ENCODE data around the gene BMPER. TPM values are rescaled to one million over a fixed set of nuclear protein-coding genes. Genes with fewer than 3 reads are reported as not detected.
"Not testable (repeated sequence)": the region's sequence is repeated elsewhere in the genome, so short reads cannot be mapped to it uniquely, and the experiment has no call there.

Gene BMPER
- total RNA-seq, 2 donors from 2014 or later = 0.31 TPM; not detected in 1

- Mint-ChIP-seq H3K4me1 (ENCODE audit: low read depth in 2 of 2) (no peaks in the 10 kb centered on the region), H3K27me3 (no peaks in the 10 kb centered on the region), H3K36me3 (no peaks in the 10 kb centered on the region), H3K9me3 (no peaks in the 10 kb centered on the region), H3K27ac (no peak overlapping the region), H3K4me3 (no peak overlapping the region)
- ATAC-seq (no peak), DNase-seq (ENCODE audit: low spot score) (no peak)
Measured at GRCh38 chr7:34162677-34163076, 257.3 kb downstream of the BMPER start.

DNA sequence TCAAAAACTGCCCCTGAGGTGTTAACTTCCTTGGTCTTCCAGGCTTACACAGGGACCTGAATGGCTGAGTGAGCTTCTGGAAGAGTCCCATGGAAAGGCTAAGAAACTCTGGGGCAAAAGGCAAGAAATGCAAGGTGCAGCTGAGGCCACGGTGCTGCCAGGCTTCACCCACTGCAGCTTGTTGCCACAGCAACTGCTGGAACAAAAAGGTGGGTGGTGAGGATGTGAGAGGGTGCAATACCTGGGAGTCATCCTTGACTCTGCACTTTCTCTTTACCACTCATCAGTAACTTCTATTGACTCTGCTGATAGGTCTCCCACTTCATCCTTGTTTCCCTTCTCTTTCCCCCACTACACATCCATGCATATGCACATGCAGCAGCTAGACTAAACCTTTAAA is 258.6 kb downstream of the BMPER start:
- Mint-ChIP-seq H3K9me3 (no peaks in the 10 kb centered on the region), H3K4me3 (no peak overlapping the region), H3K4me1 (ENCODE audit: low read depth in 2 of 2) (no peaks in the 10 kb centered on the region), H3K27ac (no peak overlapping the region), H3K36me3 (no peaks in the 10 kb centered on the region), H3K27me3 (no peaks in the 10 kb centered on the region)
- DNase-seq (ENCODE audit: low spot score) (no peak), ATAC-seq (no peak)

DNA sequence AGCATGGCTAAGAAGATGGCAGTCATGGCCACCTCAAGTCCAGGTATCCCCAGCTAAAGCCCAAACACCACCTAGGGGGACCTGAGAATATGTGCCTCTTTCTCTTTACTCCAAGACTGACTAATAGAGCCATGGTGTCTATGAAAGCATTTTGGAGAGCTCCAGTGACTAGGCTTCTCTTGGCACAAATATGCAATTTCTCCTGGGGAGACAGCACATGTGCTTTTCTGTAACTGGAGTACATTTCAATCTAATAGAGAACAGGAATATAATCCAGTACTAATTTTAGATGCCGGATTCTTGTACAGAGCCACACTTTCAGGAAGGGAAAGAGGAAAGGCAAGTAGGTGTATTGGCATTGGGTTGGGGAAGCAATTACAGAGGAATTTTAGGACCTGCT is 260.1 kb downstream of the BMPER start:
- Mint-ChIP-seq H3K36me3 (no peaks in the 10 kb centered on the region), H3K27me3 (no peaks in the 10 kb centered on the region), H3K4me3 (no peak overlapping the region), H3K9me3 (no peaks in the 10 kb centered on the region), H3K4me1 (ENCODE audit: low read depth in 2 of 2) (no peaks in the 10 kb centered on the region), H3K27ac (no peak overlapping the region)
- DNase-seq (ENCODE audit: low spot score) (no peak), ATAC-seq (no peak)

DNA sequence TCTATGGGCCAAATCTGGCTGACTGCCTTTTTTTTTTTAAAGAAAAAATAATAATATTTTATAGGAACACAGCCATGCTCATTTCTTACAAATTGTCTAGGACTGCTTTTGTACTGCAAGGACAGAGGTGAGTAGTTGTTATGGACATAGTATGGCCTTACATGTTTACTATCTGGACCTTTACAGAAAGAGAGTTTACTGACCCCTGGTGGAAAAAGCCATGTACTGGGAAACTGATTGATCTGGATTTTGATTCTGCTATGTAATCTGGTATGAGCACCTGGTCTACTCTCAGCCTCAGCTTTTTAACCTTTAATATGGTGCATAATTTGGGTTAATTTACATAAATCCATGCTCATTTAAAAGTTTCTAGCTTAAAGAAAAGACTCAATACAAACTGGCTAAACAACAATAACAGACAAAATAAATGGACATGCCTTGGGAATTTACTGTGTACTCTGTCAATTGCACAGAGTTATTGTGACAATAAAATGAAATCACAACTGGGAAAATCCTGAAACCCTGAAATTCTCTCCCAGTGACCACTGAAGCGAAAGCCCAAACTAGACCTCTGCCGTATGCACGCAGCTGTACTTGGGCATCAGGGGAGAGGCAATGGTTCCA is 260.7 kb downstream of the BMPER start:
- ATAC-seq (no peak), DNase-seq (ENCODE audit: low spot score) (no peak)
- Mint-ChIP-seq H3K27ac (no peak overlapping the region), H3K4me3 (no peak overlapping the region), H3K36me3 (no peaks in the 10 kb centered on the region), H3K9me3 (no peaks in the 10 kb centered on the region), H3K27me3 (no peaks in the 10 kb centered on the region), H3K4me1 (ENCODE audit: low read depth in 2 of 2) (no peaks in the 10 kb centered on the region)

GRCh38 chr7:34168013-34168412 is 262.7 kb downstream of the BMPER start:
- Mint-ChIP-seq H3K4me3 (no peak overlapping the region), H3K4me1 (ENCODE audit: low read depth in 2 of 2) (no peaks in the 10 kb centered on the region), H3K9me3 (no peaks in the 10 kb centered on the region)

DNA sequence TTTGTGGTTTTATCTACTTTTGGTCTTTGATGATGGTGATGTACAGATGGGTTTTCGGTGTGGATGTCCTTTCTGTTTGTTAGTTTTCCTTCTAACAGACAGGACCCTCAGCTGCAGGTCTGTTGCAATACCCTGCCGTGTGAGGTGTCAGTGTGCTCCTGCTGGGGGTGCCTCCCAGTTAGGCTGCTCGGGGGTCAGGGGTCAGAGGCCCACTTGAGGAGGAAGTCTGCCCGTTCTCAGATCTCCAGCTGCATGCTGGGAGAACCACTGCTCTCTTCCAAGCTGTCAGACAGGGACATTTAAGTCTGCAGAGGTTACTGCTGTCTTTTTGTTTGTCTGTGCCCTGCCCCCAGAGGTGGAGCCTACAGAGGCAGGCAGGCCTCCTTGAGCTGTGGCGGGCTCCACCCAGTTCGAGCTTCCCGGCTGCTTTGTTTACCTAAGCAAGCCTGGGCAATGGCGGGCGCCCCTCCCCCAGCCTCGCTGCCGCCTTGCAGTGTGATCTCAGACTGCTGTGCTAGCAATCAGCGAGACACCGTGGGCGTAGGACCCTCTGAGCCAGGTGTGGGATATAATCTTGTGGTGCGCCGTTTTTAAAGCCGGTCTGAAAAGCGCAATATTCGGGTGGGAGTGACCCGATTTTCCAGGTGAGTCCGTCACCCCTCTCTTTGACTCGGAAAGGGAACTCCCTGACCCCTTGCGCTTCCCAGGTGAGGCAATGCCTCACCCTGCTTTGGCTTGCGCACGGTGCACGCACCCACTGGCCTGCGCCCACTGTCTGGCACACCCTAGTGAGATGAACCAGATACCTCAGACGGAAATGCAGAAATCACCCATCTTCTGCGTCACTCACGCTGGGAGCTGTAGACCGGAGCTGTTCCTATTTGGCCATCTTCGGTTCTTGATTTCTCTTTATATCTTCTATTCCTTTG is 269.6 kb downstream of the BMPER start:
- DNase-seq (ENCODE audit: low spot score); ATAC-seq; H3K36me3 Mint-ChIP-seq; H3K4me1 Mint-ChIP-seq (ENCODE audit: low read depth in 2 of 2); H3K9me3 Mint-ChIP-seq; H3K4me3 Mint-ChIP-seq; H3K27ac Mint-ChIP-seq; H3K27me3 Mint-ChIP-seq: not testable (repeated sequence)

More at GRCh38 chr7:34168013-34168412, 262.7 kb downstream of the BMPER start:
- Mint-ChIP-seq H3K27ac (no peak overlapping the region), H3K36me3 (no peaks in the 10 kb centered on the region), H3K27me3 (no peaks in the 10 kb centered on the region)
- ATAC-seq (no peak), DNase-seq (ENCODE audit: low spot score) (no peak)

GRCh38 chr7:34175837-34176236 is 270.5 kb downstream of the BMPER start:
- DNase-seq (ENCODE audit: low spot score) = no peak
- no peak for ATAC-seq
- Mint-ChIP-seq H3K36me3 (no peaks in the 10 kb centered on the region), H3K27me3 (no peaks in the 10 kb centered on the region), H3K4me1 (ENCODE audit: low read depth in 2 of 2) (no peaks in the 10 kb centered on the region), H3K4me3 (no peak overlapping the region), H3K9me3 (no peaks in the 10 kb centered on the region), H3K27ac (no peak overlapping the region)

DNA sequence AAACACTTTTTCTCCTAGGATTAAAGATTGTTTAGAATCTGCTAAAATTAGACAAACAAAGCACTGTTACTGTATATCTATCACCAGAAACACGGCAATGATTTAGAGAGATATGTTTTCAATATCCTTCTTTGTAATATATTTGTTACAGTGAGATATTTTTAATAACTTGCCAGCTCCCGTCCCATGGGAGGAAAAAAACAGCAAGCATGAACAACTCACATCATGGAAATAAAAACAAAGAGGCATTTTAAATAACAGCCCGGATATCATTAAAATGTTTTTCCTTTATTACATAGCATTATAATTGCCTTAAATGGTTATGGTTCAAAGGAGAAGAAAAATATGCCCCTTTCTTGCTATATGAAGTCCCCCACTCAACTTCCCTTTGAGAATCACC is 272.1 kb downstream of the BMPER start:
- no peak for ATAC-seq
- no peak overlapping the region for H3K4me3 Mint-ChIP-seq
- no peak for DNase-seq (ENCODE audit: low spot score)

DNA sequence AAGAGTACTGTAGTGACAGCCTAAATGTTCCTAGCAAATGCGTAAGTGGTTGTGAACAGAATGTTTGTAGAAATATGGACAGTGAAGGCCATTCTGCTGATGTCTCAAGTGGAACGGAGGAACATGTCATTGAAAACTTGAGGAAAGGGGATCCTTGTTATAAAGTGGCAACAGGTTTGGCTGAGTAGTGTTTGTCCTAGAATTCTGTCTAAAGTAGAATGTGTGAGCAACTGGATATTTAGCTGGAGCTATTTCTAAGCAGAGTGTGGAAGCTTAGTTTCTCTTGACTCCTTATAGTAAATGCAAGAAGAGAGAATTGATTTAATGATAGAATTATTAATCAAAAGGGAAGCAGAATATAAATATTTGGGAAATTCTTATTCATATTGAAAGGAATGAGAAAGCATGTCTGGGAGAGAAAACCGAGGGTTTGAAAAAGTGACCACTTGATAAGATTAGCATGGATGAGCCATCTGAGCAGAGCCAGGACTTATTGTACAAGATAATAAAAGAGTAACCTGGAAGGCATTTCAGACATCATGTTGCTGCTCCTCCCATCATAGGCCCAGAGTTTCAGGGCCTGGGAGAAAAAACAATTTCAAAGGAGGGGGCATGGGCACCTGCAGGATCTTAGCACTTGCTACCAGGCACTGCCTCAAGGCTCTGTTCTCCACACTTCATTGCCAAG is 276.1 kb downstream of the BMPER start:
- H3K4me1 Mint-ChIP-seq (ENCODE audit: low read depth in 2 of 2) = no peaks in the 10 kb centered on the region
- DNase-seq (ENCODE audit: low spot score) (no peak), ATAC-seq (no peak)
- H3K27me3 Mint-ChIP-seq = no peaks in the 10 kb centered on the region
- no peak overlapping the region for H3K27ac Mint-ChIP-seq
- peaks cover 6% of the 10 kb centered on the region for H3K9me3 Mint-ChIP-seq
- no peaks in the 10 kb centered on the region for H3K36me3 Mint-ChIP-seq
- H3K4me3 Mint-ChIP-seq = no peak overlapping the region

More for the DNA sequence above, 272.1 kb downstream of the BMPER start:
- no peak overlapping the region for H3K27ac Mint-ChIP-seq
- H3K4me1 Mint-ChIP-seq (ENCODE audit: low read depth in 2 of 2) = no peaks in the 10 kb centered on the region
- H3K36me3 Mint-ChIP-seq = no peaks in the 10 kb centered on the region
- H3K9me3 Mint-ChIP-seq = peaks cover 6% of the 10 kb centered on the region
- H3K27me3 Mint-ChIP-seq = no peaks in the 10 kb centered on the region

DNA sequence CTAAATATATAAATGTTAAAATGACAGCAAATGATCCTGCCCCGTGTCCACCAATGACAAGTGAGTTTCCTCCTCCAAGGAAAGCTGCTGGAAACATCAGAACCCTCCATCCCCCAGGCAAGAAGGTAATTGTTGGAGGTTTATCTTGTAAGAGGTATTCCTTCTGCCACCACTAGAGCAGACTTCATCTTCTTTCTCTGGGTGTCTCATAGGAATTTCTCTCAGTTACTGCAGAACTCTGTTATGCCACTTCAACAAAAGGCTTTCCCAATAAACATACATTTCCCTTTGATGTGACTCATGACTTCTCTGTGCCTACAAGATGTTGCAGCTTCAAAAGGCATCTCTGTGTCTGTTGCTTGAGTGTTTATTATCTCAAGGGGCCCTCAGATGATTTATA is 279.1 kb downstream of the BMPER start:
- Mint-ChIP-seq H3K9me3 (peaks cover 6% of the 10 kb centered on the region), H3K36me3 (no peaks in the 10 kb centered on the region), H3K4me1 (ENCODE audit: low read depth in 2 of 2) (no peaks in the 10 kb centered on the region), H3K27me3 (no peaks in the 10 kb centered on the region), H3K4me3 (no peak overlapping the region), H3K27ac (no peak overlapping the region)
- DNase-seq (ENCODE audit: low spot score) (no peak), ATAC-seq (no peak)

GRCh38 chr7:34187798-34188307 is 282.5 kb downstream of the BMPER start:
- Mint-ChIP-seq H3K9me3 (peaks cover 3% of the 10 kb centered on the region), H3K4me3 (no peak overlapping the region), H3K36me3 (no peaks in the 10 kb centered on the region), H3K4me1 (ENCODE audit: low read depth in 2 of 2) (no peaks in the 10 kb centered on the region), H3K27me3 (no peaks in the 10 kb centered on the region), H3K27ac (no peak overlapping the region)
- no peak for DNase-seq (ENCODE audit: low spot score)
- ATAC-seq = no peak

DNA sequence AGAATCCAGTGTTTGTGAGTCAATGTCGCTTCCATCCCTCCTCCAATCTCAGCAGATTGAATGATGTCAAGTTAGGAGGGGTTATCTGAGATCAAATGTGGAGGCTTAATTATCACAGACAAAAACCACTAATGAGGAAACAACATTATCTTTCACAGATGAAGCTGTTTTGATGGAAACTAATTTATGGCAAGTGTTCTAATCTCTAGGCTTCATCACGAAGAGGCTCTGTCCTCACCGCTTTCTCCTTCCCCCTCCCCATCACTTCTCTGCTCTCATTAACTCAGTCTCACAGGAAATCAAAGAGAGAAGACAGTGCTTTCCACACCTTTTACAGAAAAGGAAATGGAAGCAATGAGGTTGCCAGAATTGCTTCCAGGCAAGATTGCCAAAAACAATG is 283.7 kb downstream of the BMPER start:
- H3K4me3 Mint-ChIP-seq = no peak overlapping the region
- no peak for ATAC-seq
- H3K36me3 Mint-ChIP-seq = no peaks in the 10 kb centered on the region
- no peak for DNase-seq (ENCODE audit: low spot score)
- H3K27ac Mint-ChIP-seq = no peak overlapping the region
- H3K9me3 Mint-ChIP-seq = peaks cover 3% of the 10 kb centered on the region
- no peaks in the 10 kb centered on the region for H3K27me3 Mint-ChIP-seq
- H3K4me1 Mint-ChIP-seq (ENCODE audit: low read depth in 2 of 2) = no peaks in the 10 kb centered on the region

- no peak overlapping the region for H3K27ac Mint-ChIP-seq
- H3K27me3 Mint-ChIP-seq = no peaks in the 10 kb centered on the region
- DNase-seq (ENCODE audit: low spot score) (no peak), ATAC-seq (peak in 1 of 2 donors; percentile 52)
- H3K4me3 Mint-ChIP-seq = no peak overlapping the region
- H3K9me3 Mint-ChIP-seq = peaks cover 3% of the 10 kb centered on the region
- H3K36me3 Mint-ChIP-seq = no peaks in the 10 kb centered on the region
- H3K4me1 Mint-ChIP-seq (ENCODE audit: low read depth in 2 of 2) = no peaks in the 10 kb centered on the region
Measured at GRCh38 chr7:34190299-34190698, 285.0 kb downstream of the BMPER start.

DNA sequence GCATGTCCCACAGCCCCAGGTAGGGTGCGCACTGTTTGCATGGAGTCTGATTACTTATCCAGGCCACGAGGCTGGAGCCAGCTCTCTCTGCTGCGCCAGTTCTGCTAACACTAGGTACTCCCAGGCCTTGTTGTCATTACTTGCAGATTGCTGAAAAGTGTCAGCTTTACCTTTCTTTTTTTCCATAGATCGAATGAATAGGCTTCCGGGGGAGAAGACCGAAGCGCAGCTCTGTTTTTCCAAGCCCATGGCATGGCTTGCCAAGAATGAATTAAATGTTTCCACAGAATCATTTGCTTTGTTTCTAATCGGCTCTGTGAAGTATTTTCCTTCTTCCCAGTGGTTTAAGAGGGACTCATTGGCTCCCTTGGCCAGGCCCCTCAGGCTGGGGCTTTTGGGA is 285.8 kb downstream of the BMPER start:
- Mint-ChIP-seq H3K27ac (no peak overlapping the region), H3K9me3 (peaks cover 5% of the 10 kb centered on the region), H3K4me3 (no peak overlapping the region), H3K4me1 (ENCODE audit: low read depth in 2 of 2) (no peaks in the 10 kb centered on the region), H3K27me3 (no peaks in the 10 kb centered on the region), H3K36me3 (no peaks in the 10 kb centered on the region)
- no peak for ATAC-seq
- no peak for DNase-seq (ENCODE audit: low spot score)

All from natural killer cell treated with Interleukin-12 subunit alpha and Interleukin-12 subunit beta and Interleukin-15 and Interleukin-18, amount 100 ng/mL, for 72 hours (primary cell).